HFF-Myc (cell line): ENCODE data around the gene MRPL23.

Source experiments
- DNase-seq: peaks from one replicate; pipeline ENCODE4 v3.0.0-alpha.2; 2011; ENCODE audit warnings: low read depth; ENCODE audit errors: extremely low read depth
- H3K4me3 ChIP-seq: replicated peaks from 2 replicates; pipeline ENCODE4 v1.5.1; 2011; ENCODE audit warnings: low read depth, mild to moderate bottlenecking, control low read depth, low read length
- TF ChIP-seq, protein P1 (sequence below): IDR thresholded peaks from 2 replicates; pipeline ENCODE4 v1.5.1; 2012; ENCODE audit warnings: mild to moderate bottlenecking, low read depth, low read length, control low read depth; ENCODE audit errors: missing control alignments

Gene MRPL23

DNA sequence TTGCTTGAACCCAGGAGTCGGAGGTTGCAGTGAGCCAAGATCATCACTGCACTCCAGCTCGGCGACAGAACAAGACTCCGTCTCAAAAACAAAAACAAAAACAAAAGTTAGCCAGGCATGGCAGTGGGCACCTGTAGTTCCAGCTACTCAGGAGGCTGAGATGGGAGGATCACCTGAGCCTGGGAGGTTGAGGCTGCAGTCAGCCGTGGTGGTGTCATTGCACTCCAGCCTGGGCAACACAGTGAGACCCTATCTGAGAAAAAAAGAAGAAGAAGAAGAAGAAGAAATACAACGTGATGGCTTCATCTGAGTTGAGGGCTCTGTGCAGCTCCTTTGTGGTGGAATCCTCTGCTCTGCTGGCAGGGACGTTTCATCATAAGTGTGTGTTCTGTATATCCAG lies 37.6 kb upstream of the MRPL23 start:
- TF ChIP-seq, protein P1, sequence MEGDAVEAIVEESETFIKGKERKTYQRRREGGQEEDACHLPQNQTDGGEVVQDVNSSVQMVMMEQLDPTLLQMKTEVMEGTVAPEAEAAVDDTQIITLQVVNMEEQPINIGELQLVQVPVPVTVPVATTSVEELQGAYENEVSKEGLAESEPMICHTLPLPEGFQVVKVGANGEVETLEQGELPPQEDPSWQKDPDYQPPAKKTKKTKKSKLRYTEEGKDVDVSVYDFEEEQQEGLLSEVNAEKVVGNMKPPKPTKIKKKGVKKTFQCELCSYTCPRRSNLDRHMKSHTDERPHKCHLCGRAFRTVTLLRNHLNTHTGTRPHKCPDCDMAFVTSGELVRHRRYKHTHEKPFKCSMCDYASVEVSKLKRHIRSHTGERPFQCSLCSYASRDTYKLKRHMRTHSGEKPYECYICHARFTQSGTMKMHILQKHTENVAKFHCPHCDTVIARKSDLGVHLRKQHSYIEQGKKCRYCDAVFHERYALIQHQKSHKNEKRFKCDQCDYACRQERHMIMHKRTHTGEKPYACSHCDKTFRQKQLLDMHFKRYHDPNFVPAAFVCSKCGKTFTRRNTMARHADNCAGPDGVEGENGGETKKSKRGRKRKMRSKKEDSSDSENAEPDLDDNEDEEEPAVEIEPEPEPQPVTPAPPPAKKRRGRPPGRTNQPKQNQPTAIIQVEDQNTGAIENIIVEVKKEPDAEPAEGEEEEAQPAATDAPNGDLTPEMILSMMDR, result no peak

DNA sequence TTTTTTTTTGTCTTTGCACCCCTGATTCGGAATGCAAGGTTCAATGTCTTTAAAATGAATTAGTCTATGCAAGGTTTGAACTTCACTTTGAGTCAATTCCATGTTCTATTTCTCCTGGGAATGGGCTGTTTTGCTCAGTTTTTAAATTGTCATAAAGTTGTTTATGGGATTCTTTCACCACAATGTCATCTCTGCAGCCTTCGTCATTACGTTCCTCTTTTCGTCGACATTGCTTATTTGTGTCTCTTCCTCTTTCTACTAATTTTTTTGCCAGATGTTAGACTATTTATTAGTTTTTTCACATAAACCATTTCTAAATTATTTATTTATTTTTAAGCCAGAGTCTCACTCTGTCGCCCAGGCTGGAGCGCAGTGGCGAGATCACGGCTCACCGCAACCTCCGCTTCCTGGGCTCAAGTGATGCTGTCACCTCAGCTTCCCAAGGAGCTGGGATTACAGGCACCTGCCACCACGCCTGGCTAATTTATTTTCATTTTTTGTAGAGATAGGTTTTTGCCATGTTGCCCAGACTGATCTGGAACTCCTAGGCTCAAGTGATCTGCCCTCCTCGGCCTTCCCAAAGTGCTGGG lies 34.7 kb upstream of the MRPL23 start:
- H3K4me3 ChIP-seq, result no peak overlapping the region
- TF ChIP-seq, protein P1, result no peak
- no peak for DNase-seq

More for the DNA sequence above, 37.6 kb upstream of the MRPL23 start:
- DNase-seq, result no peak
- no peak overlapping the region for H3K4me3 ChIP-seq

DNA sequence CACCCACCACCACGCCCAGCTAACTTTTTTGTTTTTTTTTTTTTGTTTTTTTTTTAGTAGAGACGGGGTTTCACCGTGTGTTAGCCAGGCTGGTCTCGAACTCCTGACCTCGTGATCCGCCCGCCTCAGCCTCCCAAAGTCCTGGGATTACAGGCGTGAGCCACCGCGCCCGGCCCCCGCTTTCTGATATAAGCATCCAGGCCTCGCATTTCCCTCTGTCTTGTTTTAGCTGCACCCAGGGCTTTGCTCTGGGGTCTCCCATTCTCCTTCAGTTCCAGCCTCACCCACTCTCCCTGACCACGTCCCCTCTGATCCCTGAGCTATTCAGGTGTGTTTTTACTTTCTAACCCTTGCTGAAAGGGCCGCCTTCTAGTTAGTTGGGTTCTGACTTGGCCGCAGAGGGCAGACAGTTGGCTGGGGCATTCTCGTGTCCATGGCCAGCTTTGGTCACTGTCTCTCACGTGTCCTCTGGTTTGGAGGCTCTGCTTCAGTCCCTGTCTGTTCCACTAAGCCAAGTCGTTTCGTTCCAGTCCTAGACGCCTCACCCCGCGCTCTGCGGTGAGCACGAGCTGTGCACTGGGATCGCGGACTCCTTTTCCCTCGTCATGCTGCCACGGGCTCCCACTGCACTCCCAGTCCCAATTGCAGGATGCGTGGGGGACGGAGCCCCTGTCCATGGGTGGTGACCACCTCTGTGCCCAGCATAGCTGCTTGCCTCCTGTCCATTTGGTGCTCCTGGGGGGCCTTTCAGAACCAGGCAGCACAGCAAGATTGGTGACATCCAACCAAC lies 33.7 kb upstream of the MRPL23 start:
- TF ChIP-seq, protein P1, result no peak
- no peak overlapping the region for H3K4me3 ChIP-seq
- no peak for DNase-seq

DNA sequence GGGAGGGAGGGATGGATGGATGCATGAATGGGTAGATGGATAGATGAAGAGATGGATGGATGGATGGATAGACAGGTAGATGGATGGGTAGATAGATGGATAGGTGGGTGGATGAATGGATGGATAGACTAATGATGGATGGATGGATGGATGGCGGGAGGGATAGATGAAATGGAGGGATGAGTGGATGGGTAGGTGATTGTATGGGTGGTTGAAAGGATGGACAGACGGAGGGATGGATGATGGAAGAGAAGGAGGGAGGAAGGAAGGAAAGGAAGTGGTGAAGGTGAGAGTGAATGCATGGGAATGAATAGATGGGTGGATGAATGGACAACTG lies 31.4 kb upstream of the MRPL23 start:
- H3K4me3 ChIP-seq, result no peak overlapping the region
- no peak for DNase-seq
- TF ChIP-seq, protein P1, result no peak

DNA sequence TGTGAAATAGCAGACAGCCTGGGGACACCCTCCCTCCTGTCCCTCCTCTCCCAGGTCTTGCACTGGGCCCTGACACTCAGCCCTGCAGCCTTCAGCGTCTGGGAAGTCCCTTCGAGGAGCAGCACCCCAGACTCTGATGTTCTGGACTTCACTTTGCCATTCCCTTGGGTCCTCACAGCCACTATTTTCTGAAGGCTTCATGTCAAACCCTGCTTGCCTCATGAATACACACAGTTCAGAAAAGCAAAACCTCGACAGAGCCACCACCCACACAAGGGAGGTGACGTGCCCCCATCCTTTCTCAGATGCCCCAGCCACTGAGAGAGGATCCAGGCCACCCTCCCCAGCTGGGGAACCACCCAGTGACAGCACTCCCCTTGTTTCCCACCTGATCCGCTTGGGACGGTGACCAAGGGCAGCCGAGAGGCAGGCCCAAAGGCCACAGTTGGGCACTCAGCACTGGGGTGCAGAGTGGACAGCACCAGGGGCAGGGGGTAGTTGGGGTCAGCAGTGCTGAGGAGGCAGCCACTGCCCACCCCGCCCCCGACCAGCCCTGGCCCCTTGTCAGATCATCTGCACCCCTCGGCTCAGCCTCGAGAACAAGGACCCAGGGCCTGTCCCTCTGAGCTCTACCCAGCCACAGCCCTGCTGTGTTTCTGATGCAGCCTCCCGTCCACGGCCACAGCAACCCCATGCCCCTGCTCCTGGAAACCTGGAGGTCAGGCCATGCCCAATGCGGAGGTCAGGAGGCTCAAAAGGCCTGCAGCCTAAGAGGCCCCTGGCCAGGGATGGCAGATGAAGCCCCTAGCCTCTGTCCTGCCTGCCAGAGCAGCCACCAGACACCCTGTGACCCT lies 30.8 kb upstream of the MRPL23 start:
- no peak for DNase-seq
- TF ChIP-seq, protein P1, result no peak

DNA sequence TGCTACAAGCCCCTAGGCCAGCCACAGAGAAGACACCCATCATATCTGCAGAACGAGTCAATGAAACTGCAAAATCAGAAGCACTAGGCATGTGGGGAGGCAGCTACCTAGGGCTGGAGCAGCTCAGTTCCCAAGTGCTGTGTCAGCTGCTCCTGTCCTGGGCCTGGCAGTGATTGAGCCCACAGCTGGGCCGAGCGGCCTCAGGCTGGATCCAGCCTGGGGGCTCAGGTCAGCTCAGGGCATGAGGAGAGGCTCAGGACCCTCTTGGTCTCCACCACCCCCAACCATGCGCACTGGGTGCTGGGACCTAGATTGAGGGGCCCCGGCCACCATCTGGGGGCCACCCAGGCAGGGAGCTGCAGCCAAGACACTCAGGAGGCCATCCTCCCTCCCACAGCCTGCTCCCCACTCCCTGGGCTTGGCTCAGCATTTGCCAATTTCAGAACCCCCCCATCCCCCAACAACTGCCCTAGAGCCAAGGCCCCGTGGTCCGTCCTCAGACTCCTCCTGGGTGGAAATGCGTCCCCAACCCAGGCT lies 30.1 kb upstream of the MRPL23 start:
- DNase-seq, result no peak
- TF ChIP-seq, protein P1, result no peak

More for the DNA sequence above, 30.8 kb upstream of the MRPL23 start:
- H3K4me3 ChIP-seq, result no peak overlapping the region

More for the DNA sequence above, 30.1 kb upstream of the MRPL23 start:
- H3K4me3 ChIP-seq, result no peak overlapping the region
